HG03097 (cell line): Measurements from ENCODE around the gene RARB.

ENCODE experiments used
- ATAC-seq: cut with Tn5 transposase; IDR thresholded peaks from one replicate; pipeline ENCODE4 v1.9.1; 2021; ENCODE audit not compliant: unreplicated experiment, low FRiP score

RARB gene

DNA sequence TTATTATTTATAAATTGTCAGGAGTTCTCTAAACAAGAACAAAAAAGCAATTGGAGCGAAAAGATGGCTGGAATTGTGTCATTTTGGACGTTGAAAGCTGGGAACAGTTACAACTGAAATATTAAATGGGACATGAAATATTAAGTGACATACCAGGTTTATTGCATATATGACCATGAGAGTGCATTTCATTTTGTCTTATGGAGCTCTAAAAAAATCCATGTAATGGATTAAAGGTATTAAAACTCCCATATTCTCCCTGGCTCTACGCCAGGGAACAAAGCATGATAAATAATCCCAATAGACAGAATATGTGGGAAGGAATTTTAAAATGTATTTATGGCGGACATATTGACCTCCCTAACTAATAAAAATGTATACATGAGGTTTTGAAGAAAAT, 17.7 kb downstream of the RARB start:
- no peak for ATAC-seq

DNA sequence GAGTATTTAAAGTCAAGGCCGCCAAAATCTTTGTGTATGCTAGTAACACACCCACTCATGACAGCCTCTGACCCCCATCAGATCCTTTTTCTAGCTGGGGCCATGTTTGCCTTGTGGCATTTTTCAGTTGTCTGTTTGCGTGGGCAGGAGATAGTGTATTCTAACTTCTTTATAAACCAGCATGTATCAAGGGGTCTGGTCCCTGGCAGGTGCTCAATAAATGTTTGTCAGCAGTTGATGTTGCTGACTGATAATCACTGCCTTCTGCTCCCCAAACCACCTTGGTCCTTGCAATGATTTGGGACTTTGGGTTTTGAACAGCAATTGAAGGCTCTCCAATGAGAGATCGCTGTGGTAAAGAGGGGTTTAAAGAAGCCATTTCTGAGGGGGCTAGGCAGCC, 19.2 kb downstream of the RARB start:
- ATAC-seq: no peak

DNA sequence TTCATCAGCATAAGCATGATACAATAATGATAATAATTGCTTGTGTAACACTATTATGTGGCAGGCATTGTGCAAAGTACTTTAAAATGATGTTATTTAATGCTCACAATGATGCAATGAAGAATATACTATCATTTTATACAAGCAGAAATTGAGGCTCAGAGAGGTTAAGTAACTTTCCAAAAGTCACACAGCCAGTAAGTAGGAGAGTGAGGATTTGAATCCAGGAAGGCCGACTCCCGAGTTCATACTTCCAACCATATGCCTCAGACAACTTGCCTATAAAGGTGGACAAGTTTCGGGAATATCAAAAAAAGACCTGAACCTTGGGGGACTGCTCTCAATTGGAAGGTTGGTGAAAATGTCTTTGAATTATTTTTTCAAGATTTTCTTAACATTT, 19.9 kb downstream of the RARB start:
- ATAC-seq: no peak

DNA sequence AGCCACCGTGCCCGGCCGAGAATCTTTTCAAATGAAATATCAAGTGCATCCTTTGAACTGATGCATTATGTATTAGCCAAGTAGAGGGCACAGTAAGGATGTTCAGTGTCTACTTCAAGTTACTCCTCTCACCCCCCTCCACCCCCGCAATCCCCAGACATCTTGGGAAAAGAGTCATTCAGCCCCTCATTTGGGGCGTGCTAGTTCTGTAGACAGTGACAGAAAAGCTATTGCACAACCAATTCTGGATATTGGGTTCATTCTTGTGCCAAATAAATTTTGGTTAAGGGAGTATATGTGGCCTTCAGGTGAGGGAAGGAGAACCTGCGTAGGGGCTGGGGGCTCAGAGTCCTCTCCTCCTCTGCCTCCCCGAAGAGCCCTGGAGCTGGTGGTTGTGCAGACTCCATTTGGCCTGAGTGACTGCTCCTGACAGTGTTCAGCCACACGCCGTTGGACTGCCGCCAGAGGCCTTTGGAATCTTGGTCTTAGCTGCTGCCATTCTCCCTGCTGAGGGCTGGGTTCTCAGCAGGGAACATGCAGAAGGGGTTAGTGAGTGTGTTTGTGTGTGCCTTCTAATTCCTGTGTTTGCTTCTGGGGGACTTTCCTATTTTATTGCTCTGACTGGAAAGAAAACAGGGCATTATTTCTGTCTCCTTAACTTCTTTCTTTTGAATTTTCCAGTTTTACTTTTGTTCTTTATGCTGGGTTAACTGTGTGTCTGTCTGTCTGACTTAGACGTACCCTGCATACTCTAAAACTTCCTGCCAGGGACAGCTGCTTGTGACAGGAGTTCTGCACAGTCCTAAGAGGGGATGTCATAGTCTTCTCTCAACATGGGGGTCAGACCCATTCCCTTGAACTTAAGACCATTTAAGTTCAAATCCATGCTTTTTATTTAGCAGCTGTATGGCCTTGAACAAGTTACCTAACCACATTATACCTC, 21.0 kb downstream of the RARB start:
- ATAC-seq: no peak

DNA sequence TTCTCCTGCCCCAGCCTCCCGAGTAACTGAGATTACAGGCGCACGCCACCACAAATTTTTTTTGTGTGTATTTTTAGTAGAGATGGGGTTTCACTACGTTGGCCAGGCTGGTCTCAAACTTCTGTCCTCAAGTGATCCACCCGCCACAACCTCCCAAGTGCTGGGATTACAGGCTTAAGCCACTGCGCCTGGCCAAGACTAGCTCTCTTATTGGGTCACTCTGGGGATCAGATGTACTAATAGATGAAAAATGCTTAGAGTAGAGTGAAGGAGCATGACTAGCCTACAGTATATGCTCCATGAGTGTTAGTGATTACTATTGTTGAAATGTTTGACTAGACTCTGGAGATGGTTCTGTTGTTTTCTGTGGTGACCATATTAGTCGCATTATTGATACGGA, 21.8 kb downstream of the RARB start:
- no peak for ATAC-seq

DNA sequence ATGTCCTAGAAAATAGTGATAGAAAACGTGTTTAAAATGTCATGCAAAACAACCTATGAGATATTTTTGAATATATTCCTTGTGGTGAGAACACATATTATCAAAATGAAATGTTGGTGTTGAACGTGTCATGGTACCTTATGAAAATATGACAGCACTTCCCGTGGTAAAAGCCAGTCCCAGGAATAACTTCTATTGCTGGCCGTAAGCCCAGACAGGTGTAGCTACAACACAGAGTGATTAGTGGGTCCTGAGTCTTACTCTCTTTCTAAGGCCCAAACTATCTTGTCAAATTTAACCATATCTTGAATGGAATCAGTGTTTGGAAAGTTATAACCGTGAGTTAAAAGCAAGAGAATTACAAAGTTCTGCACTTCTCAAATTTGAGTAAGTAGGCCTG, 24.1 kb downstream of the RARB start:
- ATAC-seq: no peak

DNA sequence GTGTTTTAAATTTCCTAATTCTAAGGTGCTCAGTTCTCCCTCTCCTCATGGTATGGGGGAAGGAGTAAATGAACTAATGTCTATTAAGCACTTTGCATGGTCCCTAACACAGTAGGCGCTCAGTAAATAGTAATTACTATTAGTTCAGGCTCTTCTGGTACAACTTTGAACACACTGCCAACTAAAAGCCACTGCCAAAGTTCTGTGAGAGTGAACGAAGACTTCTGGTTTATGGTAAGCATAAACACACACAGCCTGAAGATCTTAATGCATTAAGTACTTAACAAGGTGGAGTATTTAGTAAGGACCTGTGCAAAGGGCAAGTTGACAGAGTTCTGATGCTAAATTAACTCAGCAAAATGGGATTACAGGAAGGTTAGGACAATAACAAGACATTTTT, 24.7 kb downstream of the RARB start:
- no peak for ATAC-seq

DNA sequence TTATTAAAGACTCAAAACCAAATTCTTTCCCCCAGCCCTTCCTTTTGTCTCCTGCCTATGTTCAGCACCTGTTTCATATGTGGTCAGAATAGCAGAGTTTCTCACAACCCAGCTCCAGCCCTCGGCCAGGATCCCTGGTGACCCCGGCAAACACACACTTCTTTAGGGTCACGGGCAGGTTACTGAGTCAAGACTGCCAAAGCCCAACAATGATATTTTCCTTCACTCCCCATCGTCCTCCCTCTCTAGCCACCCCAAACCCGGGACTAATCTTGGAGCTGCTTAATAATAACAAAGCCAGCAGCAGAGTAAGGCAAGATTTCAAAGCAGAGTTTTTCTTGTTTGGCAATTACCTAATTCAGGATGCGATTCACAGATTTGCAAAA, 25.5 kb downstream of the RARB start:
- no peak for ATAC-seq

DNA sequence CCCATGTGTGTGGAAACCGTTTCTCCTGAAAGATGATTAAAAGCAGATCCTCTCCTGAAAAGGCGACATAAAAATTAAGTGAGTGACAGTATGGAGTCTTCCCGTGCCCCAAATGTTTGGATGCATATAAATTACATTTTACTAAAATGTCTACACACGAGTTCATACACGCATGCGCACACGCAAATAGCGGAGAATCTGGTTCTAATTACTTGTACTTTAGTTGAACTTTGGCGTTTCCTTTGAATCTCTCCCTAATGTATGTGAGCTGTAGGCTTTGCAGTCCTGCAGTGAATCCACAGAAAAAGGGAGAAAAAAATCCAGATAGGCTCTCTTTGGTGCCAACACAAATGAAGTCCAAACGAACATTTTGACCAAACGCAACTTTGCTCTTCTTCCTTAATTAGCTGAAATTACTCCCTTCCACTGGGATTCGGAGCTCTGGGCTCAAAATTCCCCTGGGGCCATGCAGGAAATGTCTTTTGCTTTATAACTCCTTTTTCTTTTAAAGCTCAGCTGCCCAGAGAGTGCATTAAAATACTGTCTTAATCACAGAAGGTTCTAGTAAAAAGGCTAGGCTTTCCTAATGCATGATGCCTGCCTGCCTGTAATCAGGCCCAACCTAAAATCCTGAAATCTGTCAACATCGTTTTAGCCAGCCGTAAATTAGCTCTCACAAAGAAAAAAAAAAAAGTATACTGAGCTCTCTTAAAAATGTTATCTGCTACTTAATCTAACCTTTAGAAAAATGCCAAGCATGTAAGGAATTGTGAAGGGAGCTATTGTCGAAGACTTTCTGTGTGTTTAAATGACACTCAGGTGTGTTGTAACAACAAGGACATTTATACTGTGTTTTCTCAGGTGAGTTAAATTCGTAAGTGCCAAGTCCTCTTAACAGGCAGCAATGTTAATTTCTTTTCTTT, 26.2 kb downstream of the RARB start:
- ATAC-seq: no peak

DNA sequence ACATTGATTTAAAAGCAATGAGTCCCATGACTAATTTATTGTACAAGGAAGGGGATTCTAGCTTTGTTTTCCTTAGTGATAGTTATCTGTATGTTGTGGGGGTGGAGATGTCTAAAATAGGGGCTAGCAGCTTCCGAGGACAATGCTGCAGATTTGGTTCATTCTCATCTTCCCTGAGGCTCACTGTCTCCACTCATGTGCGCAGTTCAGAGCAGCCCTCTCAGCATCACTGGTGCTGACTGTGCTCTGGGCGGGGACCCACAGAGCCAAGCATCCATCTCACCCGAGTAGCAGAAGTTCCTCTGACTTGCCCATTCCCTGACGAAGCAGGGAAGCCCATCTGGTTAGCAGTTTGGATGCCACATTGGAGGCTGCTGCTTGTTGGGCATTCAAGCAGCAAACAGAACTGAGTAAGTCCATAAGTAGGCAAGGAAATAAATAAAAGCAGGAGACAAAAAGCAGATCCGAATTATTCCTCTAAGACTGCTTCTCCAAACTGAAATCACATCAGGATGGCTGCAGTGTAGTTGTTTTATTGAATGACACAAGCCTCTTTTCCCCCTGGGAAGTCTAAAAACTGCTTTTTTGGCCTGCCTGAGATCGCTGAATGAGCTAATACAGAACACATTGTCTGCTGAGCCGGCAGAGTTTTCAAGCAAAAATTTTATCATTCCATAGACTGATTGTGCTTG, 27.5 kb downstream of the RARB start:
- no peak for ATAC-seq

DNA sequence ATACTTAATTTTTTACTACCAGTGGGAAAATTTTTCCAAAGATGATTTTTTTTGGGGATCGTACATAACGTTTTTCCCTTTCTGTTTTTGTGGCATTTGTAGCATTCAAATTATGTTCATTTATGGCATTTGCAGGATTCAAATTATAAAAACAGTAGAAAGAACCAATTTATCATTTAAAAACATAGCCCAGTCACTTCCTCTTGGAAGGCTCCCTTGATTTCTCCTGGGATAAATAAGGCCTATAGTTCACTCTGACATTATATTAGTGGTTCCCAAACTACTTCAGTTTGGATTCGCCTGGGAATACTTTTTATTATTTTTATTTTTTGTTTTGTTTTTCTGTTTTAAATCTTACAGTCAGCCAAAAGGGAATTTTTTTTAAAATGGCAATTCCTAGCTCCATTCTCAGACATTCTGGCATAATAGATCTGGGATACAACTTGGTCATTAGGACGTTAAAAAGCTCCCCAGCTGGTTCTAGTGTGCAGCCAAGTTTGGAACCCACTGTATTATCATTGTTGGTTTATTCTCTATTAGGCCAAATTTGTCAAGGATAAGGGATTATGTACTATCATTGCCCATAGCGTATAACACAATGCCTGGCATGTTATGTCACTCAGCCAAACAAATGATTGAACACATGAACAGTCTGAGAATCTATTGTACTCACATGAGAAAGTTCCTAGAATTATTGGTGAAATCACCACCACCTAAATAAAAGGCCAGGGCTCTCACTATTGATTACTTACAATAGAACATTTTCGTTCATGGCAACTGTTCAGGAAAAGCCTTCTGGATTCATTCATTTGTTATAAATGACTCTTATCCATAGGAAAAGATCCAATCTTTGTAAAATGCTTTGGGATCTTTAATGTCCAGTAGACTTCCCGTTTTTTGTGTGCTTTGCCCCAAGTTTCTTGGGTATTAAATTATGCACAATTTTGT, 28.9 kb downstream of the RARB start:
- no peak for ATAC-seq

DNA sequence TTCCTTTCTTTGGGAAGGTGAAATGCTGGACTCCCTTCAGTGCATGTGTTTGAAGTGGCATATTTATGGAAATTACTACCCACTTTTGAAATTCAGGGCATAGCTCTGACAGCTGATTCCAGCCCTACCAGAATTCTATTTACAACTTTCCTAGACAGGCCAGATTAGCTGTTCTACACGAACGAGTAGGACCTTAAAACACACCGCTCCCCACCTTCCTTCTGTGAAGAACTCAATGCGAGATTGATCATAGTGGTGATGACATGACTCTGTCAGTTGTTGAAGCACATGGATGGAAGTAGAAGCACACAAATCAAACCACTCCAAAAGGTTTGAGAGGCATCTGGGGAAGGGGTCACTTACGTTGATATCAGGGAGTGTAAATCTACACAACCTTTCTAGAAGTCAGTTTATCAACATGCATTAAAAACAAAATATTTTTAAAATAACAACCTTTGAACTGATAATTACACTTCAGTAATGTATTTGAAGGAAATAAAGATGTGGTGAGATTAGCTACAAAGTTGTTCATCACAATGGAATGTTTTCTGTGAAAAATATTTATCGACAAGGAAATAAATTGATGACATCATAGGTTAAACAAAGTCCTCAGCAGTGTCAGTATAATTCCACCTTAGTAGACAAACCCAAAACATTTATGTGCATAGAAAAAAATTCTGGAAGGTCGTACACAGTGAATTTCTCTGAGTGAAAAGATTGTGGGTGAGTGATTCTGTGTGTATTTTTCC, 29.8 kb downstream of the RARB start:
- ATAC-seq: no peak

DNA sequence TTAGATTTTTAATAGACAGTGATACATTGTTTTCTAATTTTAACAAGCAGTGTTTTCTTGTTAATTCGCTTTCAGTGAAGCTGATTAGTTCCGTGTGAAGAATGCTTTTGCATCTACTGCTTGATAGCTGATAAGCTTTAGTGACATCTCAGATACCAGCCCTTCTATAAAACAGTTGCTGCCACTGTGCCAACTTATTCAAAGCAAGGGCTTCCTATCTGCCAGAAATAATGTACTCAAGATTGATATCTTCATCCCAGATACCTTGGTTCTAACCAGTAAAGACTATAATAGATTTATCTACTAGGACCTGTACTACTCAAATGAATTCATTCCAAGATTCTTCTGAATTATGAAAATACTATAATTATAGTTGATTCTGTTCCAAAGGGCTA, 30.4 kb downstream of the RARB start:
- no peak for ATAC-seq

DNA sequence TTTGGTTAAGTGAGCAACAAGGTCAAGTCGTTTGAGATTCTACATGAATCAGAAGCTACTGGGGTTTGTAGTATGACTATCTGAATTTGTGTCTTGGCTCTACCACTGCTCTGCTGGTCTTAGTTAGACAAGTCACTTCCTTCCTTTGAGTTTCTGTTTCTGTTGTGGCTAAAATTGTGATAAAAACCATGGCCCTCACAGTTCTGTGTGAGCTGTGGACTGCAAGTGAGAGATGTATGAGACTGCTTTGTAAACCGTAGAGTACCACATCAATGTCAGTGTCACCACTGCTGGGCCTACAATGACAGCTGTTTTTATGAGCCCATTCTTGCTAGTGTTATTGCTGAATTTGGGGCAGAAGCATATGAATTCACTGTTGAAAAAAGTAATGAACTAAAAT, 32.7 kb downstream of the RARB start:
- ATAC-seq: peak; percentile 99

DNA sequence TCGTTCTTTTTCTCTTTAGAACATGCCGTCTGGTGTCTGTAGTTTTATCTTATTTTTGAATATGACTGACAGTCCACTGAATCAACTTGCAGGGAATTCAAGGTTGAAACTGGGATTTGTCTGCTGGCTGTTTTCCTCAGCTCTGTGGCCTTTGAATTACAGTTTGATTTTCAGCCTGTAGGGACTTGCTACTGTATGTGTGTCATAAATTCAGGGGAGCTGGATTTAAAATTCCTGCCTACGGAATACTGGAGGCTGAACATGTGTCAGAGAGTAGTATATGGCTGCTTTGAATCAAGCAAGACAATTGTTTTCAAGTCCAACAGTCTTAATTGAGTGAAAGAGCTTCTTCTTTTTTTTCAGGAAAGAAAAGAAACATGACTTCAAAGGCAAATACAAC, 33.9 kb downstream of the RARB start:
- ATAC-seq: no peak

DNA sequence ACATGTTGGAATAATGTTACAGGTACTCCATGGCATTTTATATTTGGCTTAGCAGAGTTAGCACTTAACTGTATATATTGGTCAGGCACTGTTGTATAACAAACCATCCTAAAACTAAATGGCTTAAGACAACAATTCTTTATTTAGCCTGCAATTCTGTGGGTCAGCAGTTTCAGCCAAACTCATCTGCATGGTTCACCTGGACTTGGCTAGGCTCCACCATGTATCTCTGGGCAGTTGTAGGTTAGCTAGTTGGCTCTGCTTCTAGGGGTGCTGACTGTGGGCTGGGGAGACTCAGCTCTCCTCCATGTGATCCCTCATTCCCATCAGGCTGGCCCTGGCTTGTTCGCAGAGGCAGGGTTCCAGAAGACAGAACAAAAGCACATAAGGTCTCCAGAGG, 34.4 kb downstream of the RARB start:
- no peak for ATAC-seq

DNA sequence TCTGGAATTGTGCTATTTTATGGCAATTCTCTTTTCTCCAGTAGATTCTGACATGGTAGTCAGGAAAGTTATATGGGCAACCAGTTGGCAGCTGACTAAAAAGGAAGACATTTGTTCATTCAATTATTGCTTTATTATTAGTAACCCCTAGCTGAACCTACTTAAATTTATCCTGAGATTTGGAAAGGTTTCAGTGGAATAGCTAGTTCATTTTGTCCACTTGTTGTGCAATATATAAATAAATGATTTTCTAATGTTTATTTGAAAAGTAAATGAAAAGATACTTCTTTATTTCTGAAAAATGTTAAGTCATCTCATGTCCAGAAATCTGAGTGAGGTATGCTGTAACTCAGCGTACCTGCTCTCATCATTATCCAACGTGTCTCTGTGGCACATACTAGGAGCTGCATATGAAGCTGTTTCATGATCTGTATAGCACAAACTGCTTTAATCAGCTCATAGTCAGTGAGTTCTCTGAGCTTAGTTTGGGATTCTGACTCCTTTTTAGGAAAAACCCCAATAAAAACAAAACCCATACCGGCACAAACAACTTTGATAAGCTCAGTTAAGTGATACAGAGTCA, 35.9 kb downstream of the RARB start:
- no peak for ATAC-seq

DNA sequence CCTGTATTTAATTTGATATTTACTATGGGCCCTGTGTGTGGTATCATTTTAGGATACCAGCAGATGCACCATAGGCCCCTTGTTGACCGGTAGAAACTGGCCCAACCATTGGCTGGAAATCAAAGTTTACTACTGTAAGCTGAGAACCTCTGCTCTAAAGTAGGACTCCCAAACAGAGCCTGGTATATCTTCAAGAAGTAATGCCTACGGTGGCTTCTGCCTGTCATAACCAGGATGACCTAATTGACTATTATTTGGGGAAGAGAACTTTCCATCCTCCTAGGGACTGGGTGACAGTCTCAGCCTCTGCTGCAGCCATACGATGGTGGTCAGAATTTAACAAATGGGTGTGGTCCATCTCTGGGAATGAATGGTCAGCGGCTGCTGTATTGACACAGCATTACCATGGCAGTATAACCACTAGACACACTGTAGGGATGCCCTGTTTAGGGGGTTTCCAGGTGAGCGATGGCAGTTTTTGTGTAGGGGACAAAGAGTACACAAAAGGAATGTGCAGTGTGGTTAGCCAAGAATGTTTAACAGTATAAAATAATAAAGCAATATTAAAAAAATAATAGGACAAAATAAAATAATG, 37.3 kb downstream of the RARB start:
- no peak for ATAC-seq
